Neural cell (in vitro differentiated cells): ENCODE measurements around the gene LRMDA. TPM values are rescaled to one million over a fixed set of nuclear protein-coding genes. Genes with fewer than 3 reads are reported as not detected.

Source experiments
- H2AFZ ChIP-seq: fragments of 200-600, 300-800 bp; sonication (generic), shearing (Covaris generic); 2 replicates; pipeline ENCODE4 v1.6.0; 2014; ENCODE audit warnings: low read depth, mild to moderate bottlenecking, antibody characterized with exemption, low read length, moderate library complexity
- H3F3A ChIP-seq: fragments of 200-600 bp; shearing (Covaris generic); 2 replicates; pipeline ENCODE4 v1.6.1; 2016; ENCODE audit warnings: mild to moderate bottlenecking, moderate library complexity, mixed read lengths, antibody characterized with exemption, low read length; ENCODE audit not compliant: insufficient read depth, poor library complexity, severe bottlenecking
- H3K27ac ChIP-seq: fragments of 200-600, 300-800 bp; sonication (generic), shearing (Covaris generic); 2 replicates; pipeline ENCODE4 v1.5.1; 2014; ENCODE audit warnings: mild to moderate bottlenecking, low read length, moderate library complexity
- H3K27me3 ChIP-seq: fragments of 300-800, 200-600 bp; sonication (generic), shearing (Covaris generic); 2 replicates; pipeline ENCODE4 v1.6.0; 2014; ENCODE audit warnings: mild to moderate bottlenecking, low read depth, low read length, moderate library complexity; ENCODE audit not compliant: insufficient read depth
- H3K36me3 ChIP-seq: fragments of 300-800, 200-600 bp; sonication (generic), shearing (Covaris generic); 2 replicates; pipeline ENCODE4 v1.5.1; 2014; ENCODE audit warnings: mild to moderate bottlenecking, antibody characterized with exemption, low read length, moderate library complexity; ENCODE audit not compliant: insufficient read depth
- H3K4me2 ChIP-seq: fragments of 300-800, 200-600 bp; sonication (generic), shearing (Covaris generic); 2 replicates; pipeline ENCODE4 v1.6.0; 2014; ENCODE audit warnings: mild to moderate bottlenecking, low read length
- H3K4me3 ChIP-seq: fragments of 300-800, 200-600 bp; sonication (generic), shearing (Covaris generic); 2 replicates; pipeline ENCODE4 v1.5.1; 2014; ENCODE audit warnings: mild to moderate bottlenecking, low read length, moderate library complexity
- H3K79me2 ChIP-seq: fragments of 200-600 bp; shearing (Covaris generic); replicated peaks from 2 replicates; pipeline ENCODE4 v1.6.0; 2014; ENCODE audit warnings: mild to moderate bottlenecking, low read length, moderate library complexity; ENCODE audit not compliant: insufficient read depth
- H3K9ac ChIP-seq: fragments of 300-800, 200-600 bp; sonication (generic), shearing (Covaris generic); 2 replicates; pipeline ENCODE4 v1.6.1; 2016; ENCODE audit warnings: mild to moderate bottlenecking, low read length, mixed read lengths
- H3K9me2 ChIP-seq: fragments of 200-600 bp; shearing (Covaris generic); 2 replicates; pipeline ENCODE4 v1.6.1; 2016; ENCODE audit warnings: mild to moderate bottlenecking, low read length, mixed read lengths; ENCODE audit not compliant: insufficient read depth
- H3K9me3 ChIP-seq: fragments of 200-600, 300-800 bp; sonication (generic), shearing (Covaris generic); 2 replicates; pipeline ENCODE4 v1.6.1; 2016; ENCODE audit warnings: mild to moderate bottlenecking, mixed run types, low read length, moderate library complexity, mixed read lengths
- H4K20me1 ChIP-seq: fragments of 200-600 bp; shearing (Covaris generic); 2 replicates; pipeline ENCODE4 v1.6.1; 2016; ENCODE audit warnings: mild to moderate bottlenecking, mixed run types; ENCODE audit not compliant: insufficient read depth
- CTCF ChIP-seq: fragments of 450-650 bp; IDR thresholded peaks from 2 replicates; pipeline ENCODE4 v1.5.1; 2014; ENCODE audit warnings: antibody characterized with exemption, mild to moderate bottlenecking, moderate library complexity; ENCODE audit not compliant: poor library complexity, severe bottlenecking
- EP300 ChIP-seq: fragments of 450-650 bp; conservative IDR thresholded peaks from 2 replicates; pipeline ENCODE4 v1.6.1; 2014; ENCODE audit warnings: antibody characterized with exemption, mild to moderate bottlenecking, moderate library complexity; ENCODE audit not compliant: poor library complexity, severe bottlenecking
- EZH2 ChIP-seq: fragments of 200-600, 300-800 bp; shearing (Covaris generic), sonication (generic); IDR thresholded peaks from 2 replicates; pipeline ENCODE4 v1.6.1; 2014; ENCODE audit warnings: antibody characterized with exemption, low read length, borderline replicate concordance, mild to moderate bottlenecking; ENCODE audit not compliant: insufficient read depth, poor library complexity, severe bottlenecking
- MXI1 ChIP-seq: fragments of 450-650 bp; conservative IDR thresholded peaks from 2 replicates; pipeline ENCODE4 v1.6.1; 2014; ENCODE audit warnings: antibody characterized with exemption, mild to moderate bottlenecking; ENCODE audit not compliant: poor library complexity, severe bottlenecking
- POLR2AphosphoS5 ChIP-seq: IDR thresholded peaks from 2 replicates; pipeline ENCODE4 v1.6.1; 2012
- RAD21 ChIP-seq: fragments of 450-650 bp; conservative IDR thresholded peaks from 2 replicates; pipeline ENCODE4 v1.6.1; 2014; ENCODE audit warnings: antibody characterized with exemption, mild to moderate bottlenecking, moderate library complexity
- REST ChIP-seq: IDR thresholded peaks from 2 replicates; pipeline ENCODE4 v1.6.1; 2012; ENCODE audit warnings: borderline replicate concordance
- SMC3 ChIP-seq: fragments of 450-650 bp; conservative IDR thresholded peaks from 2 replicates; pipeline ENCODE4 v1.6.1; 2014; ENCODE audit warnings: antibody characterized with exemption, mild to moderate bottlenecking, moderate library complexity; ENCODE audit not compliant: poor library complexity
- TAF1 ChIP-seq: IDR thresholded peaks from 2 replicates; pipeline ENCODE4 v1.6.1; 2012; ENCODE audit warnings: low read depth
- polyA plus RNA-seq: library from polyadenylated mRNA; depleted of rRNA; stranded (reverse); fragments of >200 nt; gene quantifications from 2 replicates; pipeline ENCODE4 v1.2.3, GENCODE V29; 2014

The LRMDA gene
- polyA plus RNA-seq, 1 donor from 2014 or later, result 5.6 TPM

DNA sequence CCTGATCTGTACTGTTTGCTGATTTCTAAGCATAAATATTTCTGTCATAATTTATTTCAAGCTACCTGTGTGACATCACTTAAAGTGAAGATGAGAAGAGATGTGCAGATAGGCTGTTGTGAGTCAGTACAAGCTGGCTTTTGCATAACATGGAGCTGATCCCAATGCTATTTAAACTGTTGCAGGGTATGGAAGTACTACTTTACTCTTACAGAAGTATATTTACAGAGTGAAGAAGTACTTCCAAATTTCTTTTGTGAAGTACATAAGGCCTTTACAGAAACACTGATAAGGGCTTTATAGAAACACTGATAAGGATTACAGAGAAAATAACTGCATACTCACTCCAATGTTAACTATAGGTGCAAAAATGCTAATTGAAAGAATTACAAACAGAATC is 911.6 kb downstream of the LRMDA start:
- Histone ChIP-seq H4K20me1 (no peaks in the 10 kb centered on the region), H3K9me3 (peaks cover 8% of the 10 kb centered on the region), H3K79me2 (no peaks in the 10 kb centered on the region), H3K27ac (no peak overlapping the region), H3K36me3 (no peaks in the 10 kb centered on the region), H3K4me2 (no peak overlapping the region), H3K4me3 (no peak overlapping the region), H2AFZ (no peak overlapping the region), H3K9me2 (no peaks in the 10 kb centered on the region), H3K27me3 (no peaks in the 10 kb centered on the region), H3F3A (no peaks in the 10 kb centered on the region), H3K9ac (no peak overlapping the region)
- TF ChIP-seq CTCF (no peak), POLR2AphosphoS5 (no peak), EZH2 (no peak), SMC3 (no peak), RAD21 (no peak), TAF1 (no peak), MXI1 (no peak), EP300 (no peak), REST (no peak)

- peaks cover 8% of the 10 kb centered on the region for H3K9me3 ChIP-seq
- H4K20me1 ChIP-seq, result no peaks in the 10 kb centered on the region
- H3K27me3 ChIP-seq, result no peaks in the 10 kb centered on the region
- no peak for TF ChIP-seq TAF1
- no peak for TF ChIP-seq SMC3
- TF ChIP-seq CTCF, result no peak
- no peak for TF ChIP-seq POLR2AphosphoS5
- TF ChIP-seq REST, result no peak
- no peak for TF ChIP-seq RAD21
- TF ChIP-seq EP300, result no peak
- no peak for TF ChIP-seq MXI1
- TF ChIP-seq EZH2, result no peak
- H3K36me3 ChIP-seq, result no peaks in the 10 kb centered on the region
- H2AFZ ChIP-seq, result no peak overlapping the region
- no peak overlapping the region for H3K4me2 ChIP-seq
- no peaks in the 10 kb centered on the region for H3F3A ChIP-seq
- no peaks in the 10 kb centered on the region for H3K79me2 ChIP-seq
- no peak overlapping the region for H3K4me3 ChIP-seq
- H3K9ac ChIP-seq, result no peak overlapping the region
- no peaks in the 10 kb centered on the region for H3K9me2 ChIP-seq
- H3K27ac ChIP-seq, result no peak overlapping the region
These were observed 916.4 kb downstream of the LRMDA start for GRCh38 chr10:76347832-76348231.
